Activated gamma-delta T cell (primary cell): ENCODE measurements around the gene CAPN14.

Experiments
- DNase-seq: peaks from one replicate; lab custom pipeline; 2025; lab: John Stamatoyannopoulos, UW

The CAPN14 gene

GRCh38 chr2:31140151-31140550 is 77.2 kb downstream of the CAPN14 start:
- DNase-seq, result no peak

GRCh38 chr2:31139671-31140070 is 77.6 kb downstream of the CAPN14 start:
- no peak for DNase-seq

GRCh38 chr2:31138037-31138962 is 79.0 kb downstream of the CAPN14 start, which contains the start of gene GALNT14:
TSS of gene GALNT14 (minus strand) at chr2:31138440. CDS start at chr2:31138086, 354 bp downstream.
- no peak for DNase-seq

GRCh38 chr2:31137211-31138036 is 79.9 kb downstream of the CAPN14 start:
- DNase-seq, result no peak

GRCh38 chr2:31136732-31137131 is 80.6 kb downstream of the CAPN14 start:
- no peak for DNase-seq

- DNase-seq, result no peak
Measured at GRCh38 chr2:31136000-31136399, 81.3 kb downstream of the CAPN14 start.

GRCh38 chr2:31134480-31134879 is 82.8 kb downstream of the CAPN14 start:
- no peak for DNase-seq

- DNase-seq, result no peak
Measured at GRCh38 chr2:31132786-31133185, 84.5 kb downstream of the CAPN14 start.

GRCh38 chr2:31131871-31132270 is 85.4 kb downstream of the CAPN14 start:
- DNase-seq, result no peak

- DNase-seq, result no peak
Measured at GRCh38 chr2:31129375-31130171, 87.7 kb downstream of the CAPN14 start.

GRCh38 chr2:31127931-31128330 is 89.4 kb downstream of the CAPN14 start:
- no peak for DNase-seq

GRCh38 chr2:31125918-31126695 is 91.2 kb downstream of the CAPN14 start:
- no peak for DNase-seq

- DNase-seq, result no peak
Measured at GRCh38 chr2:31124904-31125303, 92.4 kb downstream of the CAPN14 start.
